ENCODE measurements around the gene GLDN.

- TF ChIP-seq CTCF (conservative IDR thresholded peaks at IDR 0.05) (no peak), ZFX (IDR thresholded peaks at IDR 0.05) (no peak)
These were observed 32.7 kb downstream of the GLDN start for GRCh38 chr15:51374131-51374530.
